Common myeloid progenitor, CD34-positive (primary cell): Measurements from ENCODE around the gene KCNMA1.

ENCODE experiments used
- CTCF ChIA-PET: fragments of 350-600 bp; sonication (Branson Sonifier 250); formaldehyde crosslinking; loops from one replicate; lab custom pipeline; 2021; ENCODE audit warnings: antibody characterized with exemption; lab: Charles Lee
- POLR2A ChIA-PET: fragments of 350-600 bp; sonication (Branson Sonifier 250); formaldehyde crosslinking; loops from one replicate; lab custom pipeline; 2021; ENCODE audit warnings: antibody characterized with exemption; lab: Charles Lee
- DNase-seq, 3 donors: peaks; one replicate each; pipeline versions ENCODE4 v3.0.0 to v3.0.0-alpha.2; 2013
- H3K27ac ChIP-seq, 2 experiments: 1 replicate in 1 of 2; 2 replicates in 1 of 2; pipeline ENCODE4 v1.7.0; 2013; ENCODE audit warnings: inconsistent platforms in 2 of 2, low read length in 2 of 2, mild to moderate bottlenecking in 2 of 2, low read depth in 1 of 2, moderate library complexity in 1 of 2; ENCODE audit not compliant: severe bottlenecking in 2 of 2, insufficient read depth in 1 of 2, poor library complexity in 1 of 2
- H3K27me3 ChIP-seq, 5 experiments: replicated peaks in 2 of 5; 1 replicate in 3 of 5; 2 replicates in 2 of 5; pipeline versions ENCODE4 v1.6.1 to v1.7.0; 2013; ENCODE audit warnings: low read length in 4 of 5, mild to moderate bottlenecking in 2 of 5, moderate library complexity in 2 of 5, inconsistent platforms in 1 of 5; ENCODE audit not compliant: insufficient read depth in 5 of 5, control insufficient read depth in 4 of 5
- H3K36me3 ChIP-seq, 4 experiments: 1 replicate in 2 of 4; 2 replicates in 2 of 4; pipeline versions ENCODE4 v1.6.1 to v1.7.0; 2013; ENCODE audit warnings: low read length in 3 of 4, control low read depth in 1 of 4, mild to moderate bottlenecking in 1 of 4; ENCODE audit not compliant: control insufficient read depth in 4 of 4, insufficient read depth in 4 of 4
- H3K4me1 ChIP-seq, 4 experiments: 1 replicate in 3 of 4; 2 replicates in 1 of 4; pipeline versions ENCODE4 v1.6.1 to v1.7.1; 2013; ENCODE audit warnings: low read length in 3 of 4, mild to moderate bottlenecking in 3 of 4, control low read depth in 1 of 4, inconsistent platforms in 1 of 4, moderate library complexity in 1 of 4; ENCODE audit not compliant: control insufficient read depth in 4 of 4, insufficient read depth in 4 of 4; ENCODE audit errors: control extremely low read depth in 1 of 4
- H3K4me3 ChIP-seq, 7 experiments: 1 replicate in 4 of 7; 2 replicates in 3 of 7; pipeline versions ENCODE4 v1.5.1 to v1.7.0; 2013; ENCODE audit warnings: mild to moderate bottlenecking in 7 of 7, low read length in 6 of 7, moderate library complexity in 6 of 7, inconsistent platforms in 2 of 7, low read depth in 2 of 7, control low read depth in 1 of 7; ENCODE audit not compliant: insufficient read depth in 4 of 7, control insufficient read depth in 1 of 7; ENCODE audit errors: extremely low read depth in 1 of 7
- H3K9me3 ChIP-seq, 5 experiments: 1 replicate in 4 of 5; 2 replicates in 1 of 5; pipeline versions ENCODE4 v1.6.1 to v1.7.1; 2013; ENCODE audit warnings: low read length in 4 of 5, mild to moderate bottlenecking in 2 of 5, inconsistent platforms in 1 of 5, low read depth in 1 of 5, moderate library complexity in 1 of 5; ENCODE audit not compliant: control insufficient read depth in 4 of 5, insufficient read depth in 2 of 5; ENCODE audit errors: control extremely low read depth in 1 of 5
- WGBS: methylation state at CpG from one replicate; pipeline ENCODE4 v1.1.5; 2013; ENCODE audit not compliant: insufficient coverage; 5-methylcytosine and 5-hydroxymethylcytosine counted together

KCNMA1 gene

DNA sequence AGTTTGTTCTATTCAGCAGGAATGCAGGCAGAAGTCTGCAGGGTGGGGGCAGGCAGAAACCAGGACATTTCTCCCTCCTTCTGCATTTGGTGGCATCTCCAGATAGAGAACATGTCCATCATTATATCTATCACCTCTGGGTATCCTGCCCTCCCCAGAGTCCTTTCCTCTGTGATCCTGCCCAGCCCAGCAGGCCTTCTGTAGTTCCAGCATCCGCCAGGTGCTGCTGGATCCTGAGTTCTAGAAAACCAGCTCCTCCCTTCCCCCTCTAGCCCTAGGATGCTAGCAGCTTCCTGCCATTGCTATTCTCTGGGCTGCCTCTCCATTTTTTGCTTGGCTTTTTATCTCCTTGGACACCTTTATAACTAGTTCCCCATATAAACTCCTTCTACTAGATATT lies 180.3 kb downstream of the KCNMA1 start:
- no peaks in the 10 kb centered on the region for H3K4me1 ChIP-seq
- DNase-seq = no peak
- WGBS = 91% methylated on average over 1 of the region's 1 CpG

DNA sequence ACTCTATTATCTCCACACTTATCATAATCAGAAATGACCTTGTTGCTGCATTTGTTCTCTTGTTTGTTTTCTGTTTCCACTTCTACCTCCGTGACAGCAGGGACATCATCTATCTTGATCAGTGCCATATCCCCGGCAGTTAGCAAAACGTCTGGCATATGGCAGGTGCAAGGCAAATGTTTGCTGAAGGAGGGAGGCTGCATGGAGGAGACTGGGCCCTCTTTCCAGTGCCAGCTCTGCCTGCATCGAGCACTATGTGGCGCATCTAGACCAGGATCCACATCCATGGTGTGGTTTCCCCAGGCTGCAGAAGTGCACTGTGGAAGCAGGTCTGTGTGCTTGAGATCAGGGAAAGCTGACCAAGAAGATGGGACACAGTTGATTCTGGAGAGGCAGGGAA lies 181.2 kb downstream of the KCNMA1 start:
- H3K4me1 ChIP-seq = peaks cover 0 to 6% (median 2%) of the 10 kb centered on the region in 4 experiments
- 93% methylated on average over 5 of the region's 5 CpGs for WGBS
- CTCF ChIA-PET = interaction anchor here (1.7 kb wide), 1 partner anchor 9 kb away, joined by 5 read pairs; no protein-coding TSS in a partner anchor

More for the DNA sequence above, 180.3 kb downstream of the KCNMA1 start:
- no peaks in the 10 kb centered on the region for H3K36me3 ChIP-seq
- peaks cover 0 to 11% (median 2%) of the 10 kb centered on the region in 5 experiments for H3K27me3 ChIP-seq
- CTCF ChIA-PET = no interaction called here
- no peaks in the 10 kb centered on the region for H3K9me3 ChIP-seq
- H3K27ac ChIP-seq = no peak overlapping the region
- no peak overlapping the region for H3K4me3 ChIP-seq
- POLR2A ChIA-PET = no interaction called here

DNA sequence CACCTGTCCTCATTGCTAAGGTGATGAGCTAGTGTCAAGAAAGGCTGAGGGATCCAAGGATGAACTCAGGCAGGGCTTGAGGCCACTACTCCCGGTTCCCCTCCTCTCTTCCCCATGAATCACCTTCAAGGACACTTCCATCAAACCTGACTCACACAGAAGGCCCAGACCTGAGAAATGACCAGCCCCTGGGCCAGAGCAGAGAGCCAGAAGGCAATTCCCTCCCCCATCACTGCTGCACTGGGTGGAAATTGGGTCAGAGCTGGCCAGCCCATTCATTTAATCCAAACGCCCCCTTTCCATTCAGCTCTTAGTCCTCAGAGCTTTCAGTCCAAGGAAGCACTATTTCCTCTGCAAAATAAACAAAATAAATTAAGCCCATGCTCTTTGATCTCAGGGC lies 182.0 kb downstream of the KCNMA1 start:
- no peaks in the 10 kb centered on the region for H3K36me3 ChIP-seq
- H3K27ac ChIP-seq = no peak overlapping the region
- CTCF ChIA-PET = interaction anchor here (1.7 kb wide), 1 partner anchor 9 kb away, joined by 5 read pairs; no protein-coding TSS in a partner anchor
- peaks cover 0 to 6% (median 3%) of the 10 kb centered on the region in 4 experiments for H3K4me1 ChIP-seq
- H3K4me3 ChIP-seq = no peak overlapping the region
- no peaks in the 10 kb centered on the region for H3K9me3 ChIP-seq
- DNase-seq = no peak
- WGBS = 100% methylated on average over 2 of the region's 2 CpGs
- POLR2A ChIA-PET = no interaction called here
- H3K27me3 ChIP-seq = peaks cover 0 to 11% (median 2%) of the 10 kb centered on the region in 5 experiments

More for the DNA sequence above, 181.2 kb downstream of the KCNMA1 start:
- Histone ChIP-seq H3K4me3 (no peak overlapping the region), H3K27me3 (peaks cover 0 to 11% (median 2%) of the 10 kb centered on the region in 5 experiments), H3K9me3 (no peaks in the 10 kb centered on the region), H3K27ac (no peak overlapping the region), H3K36me3 (no peaks in the 10 kb centered on the region)
- POLR2A ChIA-PET = no interaction called here
- no peak for DNase-seq

DNA sequence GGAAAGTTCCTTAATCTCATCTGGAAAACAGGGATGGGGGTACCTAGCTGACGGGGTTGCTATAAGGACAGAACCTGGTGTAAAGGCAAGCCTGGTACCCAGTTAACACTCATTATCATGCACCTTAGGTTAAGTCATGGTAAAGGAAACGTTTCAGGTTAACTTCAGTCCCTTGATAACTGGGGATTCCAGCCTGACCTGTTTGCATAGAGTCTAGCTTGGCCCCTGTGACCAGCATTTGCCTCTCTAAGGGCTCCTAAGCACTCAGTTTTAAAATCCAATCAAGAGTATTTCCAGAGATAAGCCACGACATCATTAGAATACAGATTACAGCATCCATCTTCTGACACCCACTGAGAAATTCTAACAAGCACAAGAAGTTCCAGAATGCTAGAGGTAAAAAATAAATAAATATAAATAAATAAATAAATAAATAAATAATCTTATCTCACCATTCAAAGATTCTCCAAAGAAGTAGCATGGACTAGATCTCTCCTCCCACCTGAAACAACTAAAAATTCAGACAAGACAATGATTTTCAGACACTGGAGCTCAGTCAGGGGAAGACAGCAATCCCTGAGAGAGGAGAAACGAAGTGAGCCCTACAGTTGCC lies 184.6 kb downstream of the KCNMA1 start:
- ChIA-PET POLR2A (no interaction called here), CTCF (no interaction called here)
- H3K27me3 ChIP-seq = peaks cover 0 to 8% (median 2%) of the 10 kb centered on the region in 5 experiments
- H3K27ac ChIP-seq = no peak overlapping the region
- no peaks in the 10 kb centered on the region for H3K36me3 ChIP-seq
- WGBS = 100% methylated on average over 2 of the region's 4 CpGs
- no peak overlapping the region for H3K4me3 ChIP-seq
- H3K9me3 ChIP-seq = no peaks in the 10 kb centered on the region
- DNase-seq = no peak
- peaks cover 0 to 6% (median 3%) of the 10 kb centered on the region in 4 experiments for H3K4me1 ChIP-seq

DNA sequence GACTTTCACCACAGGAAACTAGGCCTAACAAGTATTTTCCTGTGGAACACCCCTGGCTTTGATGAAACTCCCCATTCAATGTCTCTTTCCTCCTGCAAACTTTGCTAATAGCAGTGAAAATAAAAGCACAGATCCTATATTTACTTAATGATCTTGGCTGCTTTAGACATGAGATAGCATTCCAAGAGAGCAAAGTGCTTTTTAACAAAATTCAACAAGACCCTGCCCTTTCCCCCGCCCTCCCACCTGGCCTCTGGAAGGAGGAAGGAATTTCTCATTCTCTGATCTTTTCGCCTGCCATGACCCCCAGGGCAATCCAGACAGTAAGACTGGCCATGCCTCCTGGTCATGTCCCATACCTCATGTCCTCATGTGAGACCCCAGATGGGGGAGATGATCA lies 185.7 kb downstream of the KCNMA1 start:
- WGBS = 100% methylated on average over 1 of the region's 2 CpGs
- no peak overlapping the region for H3K27ac ChIP-seq
- H3K27me3 ChIP-seq = peaks cover 0 to 7% (median 2%) of the 10 kb centered on the region in 5 experiments
- DNase-seq = no peak
- peaks cover 0 to 6% (median 3%) of the 10 kb centered on the region in 4 experiments for H3K4me1 ChIP-seq
- H3K9me3 ChIP-seq = no peaks in the 10 kb centered on the region
- POLR2A ChIA-PET = no interaction called here
- CTCF ChIA-PET = no interaction called here
- H3K36me3 ChIP-seq = no peaks in the 10 kb centered on the region
- H3K4me3 ChIP-seq = no peak overlapping the region

DNA sequence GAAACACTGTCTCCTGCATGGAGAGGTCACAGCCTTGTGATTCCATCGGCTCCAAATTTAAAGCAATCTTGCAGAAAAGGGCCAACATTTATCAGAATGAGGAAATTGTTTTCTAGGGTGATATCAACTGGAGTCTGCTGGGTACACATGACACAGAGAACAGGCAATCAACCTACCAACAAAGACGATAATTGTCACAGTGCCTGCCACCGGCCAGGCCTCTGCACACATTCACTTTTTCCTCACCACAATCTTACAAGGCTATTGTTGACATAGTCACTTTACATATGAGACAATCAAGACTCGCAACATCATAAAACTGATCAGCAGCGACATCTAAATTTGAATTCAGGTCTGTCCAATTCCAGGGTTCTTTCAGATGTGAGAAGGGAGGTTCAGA lies 189.4 kb downstream of the KCNMA1 start:
- Histone ChIP-seq H3K36me3 (no peaks in the 10 kb centered on the region), H3K4me1 (peaks cover 0 to 6% (median 3%) of the 10 kb centered on the region in 4 experiments), H3K27me3 (peaks cover 0 to 4% (median 0%) of the 10 kb centered on the region in 5 experiments), H3K4me3 (no peak overlapping the region), H3K9me3 (no peaks in the 10 kb centered on the region), H3K27ac (no peak overlapping the region)
- 80% methylated on average over 1 of the region's 5 CpGs for WGBS
- ChIA-PET CTCF (no interaction called here), POLR2A (no interaction called here)
- DNase-seq = no peak

DNA sequence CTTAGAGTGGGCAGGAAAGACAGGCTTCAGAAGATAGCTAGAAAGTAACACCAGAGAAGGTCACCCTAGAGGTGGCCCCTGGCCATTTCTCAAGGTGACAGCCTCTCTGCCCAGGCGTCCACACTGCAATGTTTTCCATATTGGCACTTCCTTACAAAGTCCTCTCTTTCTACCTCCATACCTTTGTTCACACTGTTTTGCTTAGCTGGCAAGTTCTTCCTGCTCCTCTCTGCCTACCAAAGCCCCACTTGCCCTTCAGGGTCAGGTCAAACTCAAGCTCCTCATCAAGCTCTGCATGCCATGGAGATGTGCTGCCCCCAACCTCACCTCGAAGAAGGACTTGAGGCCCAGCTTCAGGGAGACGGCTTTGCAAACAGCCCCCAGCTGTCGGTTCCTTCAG lies 190.9 kb downstream of the KCNMA1 start:
- ChIA-PET CTCF (interaction anchor here (1.8 kb wide), 1 partner anchor 9 kb away, joined by 5 read pairs; no protein-coding TSS in a partner anchor), POLR2A (no interaction called here)
- H3K4me1 ChIP-seq = peaks cover 0 to 5% (median 1%) of the 10 kb centered on the region in 4 experiments
- DNase-seq = no peak
- H3K27me3 ChIP-seq = peaks cover 0 to 8% (median 0%) of the 10 kb centered on the region in 5 experiments
- H3K9me3 ChIP-seq = no peaks in the 10 kb centered on the region
- no peak overlapping the region for H3K4me3 ChIP-seq
- WGBS = 96% methylated on average over 3 of the region's 4 CpGs
- H3K27ac ChIP-seq = no peak overlapping the region
- no peaks in the 10 kb centered on the region for H3K36me3 ChIP-seq
